ENCODE data around the gene ROR1. TPM values are rescaled to one million over a fixed set of nuclear protein-coding genes. Genes with fewer than 3 reads are reported as not detected.
A peak's percentile ranks its signal among the peaks of the same experiment; 100 is the strongest.

The ROR1 gene
- total RNA-seq, 1 donor from 2014 or later = 81.4 TPM

- peak overlapping the region; percentile 28 for H3K27ac Mint-ChIP-seq
- no peak for DNase-seq (ENCODE audit: low spot score in 2 of 2, unreplicated experiment in 2 of 2)
- H3K27me3 Mint-ChIP-seq (ENCODE audit: low read depth) = no peaks in the 10 kb centered on the region
- peaks cover 10% of the 10 kb centered on the region for H3K9me3 Mint-ChIP-seq
- TF ChIP-seq CTCF (IDR thresholded peaks at IDR 0.05; ENCODE audit: unreplicated experiment) = no peak
- no peak overlapping the region for H3K4me3 Mint-ChIP-seq
- peaks cover 5% of the 10 kb centered on the region for H3K36me3 Mint-ChIP-seq
- H3K4me1 Mint-ChIP-seq = peaks cover 80% of the 10 kb centered on the region
Observed at GRCh38 chr1:63984930-63985290, 211.1 kb downstream of the ROR1 start.

GRCh38 chr1:63987014-63987627 lies 213.3 kb downstream of the ROR1 start:
- peaks cover 7% of the 10 kb centered on the region for H3K36me3 Mint-ChIP-seq
- no peak overlapping the region for H3K4me3 Mint-ChIP-seq
- TF ChIP-seq CTCF (IDR thresholded peaks at IDR 0.05; ENCODE audit: unreplicated experiment) = no peak
- H3K27me3 Mint-ChIP-seq (ENCODE audit: low read depth) = no peaks in the 10 kb centered on the region
- H3K27ac Mint-ChIP-seq = peak overlapping the region; percentile 25
- DNase-seq (ENCODE audit: low spot score in 2 of 2, unreplicated experiment in 2 of 2) = no peak
- H3K9me3 Mint-ChIP-seq = peaks cover 11% of the 10 kb centered on the region
- peaks cover 68% of the 10 kb centered on the region for H3K4me1 Mint-ChIP-seq

- Mint-ChIP-seq H3K36me3 (peaks cover 7% of the 10 kb centered on the region), H3K4me1 (peaks cover 63% of the 10 kb centered on the region), H3K27me3 (ENCODE audit: low read depth) (no peaks in the 10 kb centered on the region), H3K9me3 (peaks cover 11% of the 10 kb centered on the region), H3K27ac (peak overlapping the region; percentile 51), H3K4me3 (no peak overlapping the region)
- no peak for DNase-seq (ENCODE audit: low spot score in 2 of 2, unreplicated experiment in 2 of 2)
- TF ChIP-seq CTCF (IDR thresholded peaks at IDR 0.05; ENCODE audit: unreplicated experiment) = no peak
Observed at GRCh38 chr1:63987628-63988024, 213.8 kb downstream of the ROR1 start.

GRCh38 chr1:63988941-63989340 lies 215.1 kb downstream of the ROR1 start:
- peaks cover 53% of the 10 kb centered on the region for H3K4me1 Mint-ChIP-seq
- H3K27me3 Mint-ChIP-seq (ENCODE audit: low read depth) = no peaks in the 10 kb centered on the region
- TF ChIP-seq CTCF (IDR thresholded peaks at IDR 0.05; ENCODE audit: unreplicated experiment) = no peak
- no peak for DNase-seq (ENCODE audit: low spot score in 2 of 2, unreplicated experiment in 2 of 2)
- no peak overlapping the region for H3K4me3 Mint-ChIP-seq
- peaks cover 11% of the 10 kb centered on the region for H3K9me3 Mint-ChIP-seq
- H3K36me3 Mint-ChIP-seq = peaks cover 7% of the 10 kb centered on the region
- H3K27ac Mint-ChIP-seq = no peak overlapping the region

- Mint-ChIP-seq H3K36me3 (peaks cover 7% of the 10 kb centered on the region), H3K27me3 (ENCODE audit: low read depth) (no peaks in the 10 kb centered on the region), H3K27ac (no peak overlapping the region), H3K9me3 (peaks cover 11% of the 10 kb centered on the region), H3K4me3 (no peak overlapping the region), H3K4me1 (peaks cover 45% of the 10 kb centered on the region)
- no peak for DNase-seq (ENCODE audit: low spot score in 2 of 2, unreplicated experiment in 2 of 2)
- no peak for TF ChIP-seq CTCF (IDR thresholded peaks at IDR 0.05; ENCODE audit: unreplicated experiment)
Observed at GRCh38 chr1:63991685-63992084, 217.9 kb downstream of the ROR1 start.

- no peak overlapping the region for H3K27ac Mint-ChIP-seq
- DNase-seq (ENCODE audit: low spot score in 2 of 2, unreplicated experiment in 2 of 2) = no peak
- peaks cover 4% of the 10 kb centered on the region for H3K9me3 Mint-ChIP-seq
- peaks cover 13% of the 10 kb centered on the region for H3K36me3 Mint-ChIP-seq
- H3K4me3 Mint-ChIP-seq = no peak overlapping the region
- no peak for TF ChIP-seq CTCF (IDR thresholded peaks at IDR 0.05; ENCODE audit: unreplicated experiment)
- H3K4me1 Mint-ChIP-seq = peaks cover 26% of the 10 kb centered on the region
- H3K27me3 Mint-ChIP-seq (ENCODE audit: low read depth) = no peaks in the 10 kb centered on the region
Observed at GRCh38 chr1:64000021-64000420, 226.2 kb downstream of the ROR1 start.

All from mesothelial cell of epicardium (in vitro differentiated cells).